ENCODE measurements around the gene MZB1.
A peak's percentile ranks its signal among the peaks of the same experiment; 100 is the strongest.
"Not testable (repeated sequence)": the region's sequence is repeated elsewhere in the genome, so short reads cannot be mapped to it uniquely, and the experiment has no call there.

Gene MZB1

GRCh38 chr5:139410121-139410992 is 20.6 kb upstream of the MZB1 start:
- DNase-seq: no peak
- ATAC-seq: no peak

GRCh38 chr5:139409116-139409515 is 19.4 kb upstream of the MZB1 start:
- DNase-seq, ATAC-seq: not testable (repeated sequence)

- ATAC-seq (no peak), DNase-seq (no peak)
Observed at GRCh38 chr5:139408191-139408590, 18.5 kb upstream of the MZB1 start.

GRCh38 chr5:139407517-139407916 is 17.8 kb upstream of the MZB1 start:
- ATAC-seq: no peak
- no peak for DNase-seq

- ATAC-seq: no peak
- no peak for DNase-seq
Observed at GRCh38 chr5:139406963-139407362, 17.2 kb upstream of the MZB1 start.

- ATAC-seq (no peak), DNase-seq (no peak)
Observed at GRCh38 chr5:139404484-139404840, 14.7 kb upstream of the MZB1 start.

- DNase-seq (peak; percentile 98), ATAC-seq (peak; percentile 94)
Observed at GRCh38 chr5:139403787-139404483, 14.2 kb upstream of the MZB1 start, which contains the start of gene SPATA24. SPATA24 (minus strand) TSS chr5:139404089; CDS start chr5:139404060, 29 bp downstream.

GRCh38 chr5:139403418-139403786 is 13.7 kb upstream of the MZB1 start:
- DNase-seq (no peak), ATAC-seq (no peak)

- peak; percentile 61 for DNase-seq
Observed at GRCh38 chr5:139402561-139403158, 12.9 kb upstream of the MZB1 start.

GRCh38 chr5:139401546-139401945 is 11.8 kb upstream of the MZB1 start:
- ATAC-seq (no peak), DNase-seq (no peak)

More at GRCh38 chr5:139402561-139403158, 12.9 kb upstream of the MZB1 start:
- ATAC-seq: no peak

- peak; percentile 11 for ATAC-seq
- DNase-seq: no peak
Observed at GRCh38 chr5:139399501-139400121, 9.9 kb upstream of the MZB1 start.

- no peak for DNase-seq
- no peak for ATAC-seq
Observed at GRCh38 chr5:139397921-139398320, 8.2 kb upstream of the MZB1 start.

GRCh38 chr5:139396691-139397090 is 7.0 kb upstream of the MZB1 start:
- no peak for DNase-seq
- ATAC-seq: no peak

GRCh38 chr5:139395844-139396640 is 6.3 kb upstream of the MZB1 start:
- ATAC-seq: no peak

GRCh38 chr5:139394654-139395566 is 5.2 kb upstream of the MZB1 start, which contains the start of gene PROB1:
PROB1 (minus strand) TSS chr5:139395104; CDS start chr5:139395081, 23 bp downstream.
- ATAC-seq: no peak
- DNase-seq: no peak

More at GRCh38 chr5:139395844-139396640, 6.3 kb upstream of the MZB1 start:
- DNase-seq: no peak

- DNase-seq (peak; percentile 76), ATAC-seq (no peak)
Observed at GRCh38 chr5:139394123-139394653, 4.5 kb upstream of the MZB1 start.

GRCh38 chr5:139393497-139394122 is 3.9 kb upstream of the MZB1 start:
- no peak for ATAC-seq
- DNase-seq: no peak

- peak; percentile 93 for DNase-seq
- peak; percentile 70 for ATAC-seq
Observed at GRCh38 chr5:139392678-139393496, 3.2 kb upstream of the MZB1 start.

- no peak for DNase-seq
- ATAC-seq: peak; percentile 24
Observed at GRCh38 chr5:139392324-139392677, 2.6 kb upstream of the MZB1 start.
